Stimulated activated CD4-positive, alpha-beta T cell treated with anti-CD3 and anti-CD28 coated beads, Interleukin-2, amount 100 ng/mL, for 4 hours (primary cell): ENCODE measurements around the gene AACS.
"Not testable (repeated sequence)": the region's sequence is repeated elsewhere in the genome, so short reads cannot be mapped to it uniquely, and the experiment has no call there.

Source experiments
- DNase-seq: peaks from one replicate; pipeline ENCODE4 v3.0.0-alpha.2; 2020; ENCODE audit warnings: low read depth

The AACS gene

GRCh38 chr12:125057708-125058107 is 7.5 kb upstream of the AACS start:
- DNase-seq: no peak

- DNase-seq: no peak
Measured at GRCh38 chr12:125061229-125061628, 4.0 kb upstream of the AACS start.

- DNase-seq: not testable (repeated sequence)
Measured at GRCh38 chr12:125063522-125063921, 1.7 kb upstream of the AACS start.

GRCh38 chr12:125064492-125064891 is 743 bp upstream of the AACS start:
- no peak for DNase-seq

- no peak for DNase-seq
Measured at GRCh38 chr12:125065919-125066570, 810 bp downstream of the AACS start.

GRCh38 chr12:125068391-125068790 is 3.2 kb downstream of the AACS start:
- DNase-seq: no peak

GRCh38 chr12:125069616-125070015 is 4.4 kb downstream of the AACS start:
- DNase-seq: no peak

- DNase-seq: no peak
Measured at GRCh38 chr12:125070112-125070511, 4.9 kb downstream of the AACS start.

GRCh38 chr12:125070661-125071390 is 5.6 kb downstream of the AACS start:
- DNase-seq: no peak

- DNase-seq: no peak
Measured at GRCh38 chr12:125071456-125071855, 6.2 kb downstream of the AACS start.

GRCh38 chr12:125072496-125072895 is 7.3 kb downstream of the AACS start:
- no peak for DNase-seq

- DNase-seq: not testable (repeated sequence)
Measured at GRCh38 chr12:125074294-125074693, 9.1 kb downstream of the AACS start.

- DNase-seq: no peak
Measured at GRCh38 chr12:125076103-125076502, 10.9 kb downstream of the AACS start.

- DNase-seq: no peak
Measured at GRCh38 chr12:125079084-125079483, 13.8 kb downstream of the AACS start.

- DNase-seq: no peak
Measured at GRCh38 chr12:125079648-125080645, 14.7 kb downstream of the AACS start.

- no peak for DNase-seq
Measured at GRCh38 chr12:125081427-125081826, 16.2 kb downstream of the AACS start.

- no peak for DNase-seq
Measured at GRCh38 chr12:125083072-125083471, 17.8 kb downstream of the AACS start.

GRCh38 chr12:125088199-125088598 is 23.0 kb downstream of the AACS start:
- DNase-seq: not testable (repeated sequence)

GRCh38 chr12:125089083-125089482 is 23.8 kb downstream of the AACS start:
- DNase-seq: no peak

- DNase-seq: no peak
Measured at GRCh38 chr12:125089626-125090025, 24.4 kb downstream of the AACS start.

GRCh38 chr12:125090437-125090836 is 25.2 kb downstream of the AACS start:
- DNase-seq: no peak

- DNase-seq: no peak
Measured at GRCh38 chr12:125091401-125091800, 26.2 kb downstream of the AACS start.
